Activated CD4-positive, alpha-beta T cell treated with anti-CD3 and anti-CD28 coated beads, Interleukin-2, amount 50 U/mL, for 16 hours (primary cell): ENCODE measurements around the gene SMYD4.
"Not testable (repeated sequence)": the region's sequence is repeated elsewhere in the genome, so short reads cannot be mapped to it uniquely, and the experiment has no call there.

Experiments used
- DNase-seq: peaks from one replicate; pipeline ENCODE4 v3.0.0-alpha.2; 2020

Gene SMYD4

GRCh38 chr17:1753767-1754429 lies 75.8 kb downstream of the SMYD4 start:
- no peak for DNase-seq

DNA sequence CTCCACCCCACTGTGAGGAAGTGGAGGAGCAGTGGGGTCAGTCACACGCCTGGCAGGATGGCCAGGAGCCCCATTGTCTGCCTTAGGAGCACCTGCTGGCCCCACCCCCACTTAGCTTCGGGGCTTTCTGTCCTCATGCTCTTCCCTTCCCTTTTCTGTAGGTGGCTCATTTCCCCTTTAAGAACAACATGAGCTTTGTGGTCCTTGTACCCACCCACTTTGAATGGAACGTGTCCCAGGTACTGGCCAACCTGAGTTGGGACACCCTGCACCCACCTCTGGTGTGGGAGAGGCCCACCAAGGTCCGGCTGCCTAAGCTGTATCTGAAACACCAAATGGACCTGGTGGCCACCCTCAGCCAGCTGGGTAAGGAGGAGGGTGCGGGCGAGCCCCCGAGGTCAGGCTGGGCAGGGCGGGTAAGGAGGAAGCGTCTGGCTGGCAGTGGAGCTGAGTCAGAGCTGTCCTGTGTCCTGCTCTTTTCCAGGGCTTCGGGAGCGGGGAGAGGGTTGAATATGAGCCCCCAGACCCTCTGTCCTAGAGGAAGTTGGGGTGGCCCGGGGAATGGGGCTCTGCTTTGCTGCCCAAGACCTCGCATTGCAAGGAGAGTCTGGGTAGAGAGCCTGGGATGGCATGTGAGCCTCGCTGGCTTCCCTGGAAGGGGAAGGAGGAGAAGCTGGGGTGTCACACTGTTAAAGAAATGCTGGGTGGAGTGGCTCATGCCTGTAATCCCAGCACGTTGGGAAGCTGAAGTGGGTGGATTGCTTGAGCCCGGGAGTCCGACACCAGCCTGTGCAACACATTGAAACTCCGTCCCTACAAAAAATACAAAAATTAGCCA lies 77.1 kb downstream of the SMYD4 start:
- no peak for DNase-seq

DNA sequence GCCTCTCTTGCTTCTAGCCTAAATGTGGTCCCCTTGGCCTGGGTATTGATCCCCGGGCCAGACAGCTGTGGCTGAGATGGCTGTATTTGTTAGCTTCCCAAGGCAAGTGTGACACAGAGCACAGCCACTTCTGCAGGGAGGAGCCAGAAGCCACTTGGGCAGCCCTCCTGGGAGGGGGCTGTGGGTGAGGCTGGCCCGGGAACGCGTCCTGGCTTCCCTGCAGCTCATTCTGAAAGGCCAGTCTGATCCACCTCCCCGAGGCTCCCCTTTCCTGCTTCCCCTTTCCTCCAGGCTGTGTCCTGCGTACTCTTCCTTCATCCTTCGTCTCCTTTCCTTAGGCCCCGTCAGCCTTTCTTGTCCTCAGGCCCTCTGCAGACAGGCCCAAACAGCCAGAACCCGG lies 79.1 kb downstream of the SMYD4 start:
- DNase-seq: no peak

- DNase-seq: no peak
Observed at GRCh38 chr17:1746975-1747543, 82.6 kb downstream of the SMYD4 start.

GRCh38 chr17:1745513-1746020 lies 84.1 kb downstream of the SMYD4 start:
- DNase-seq: no peak

DNA sequence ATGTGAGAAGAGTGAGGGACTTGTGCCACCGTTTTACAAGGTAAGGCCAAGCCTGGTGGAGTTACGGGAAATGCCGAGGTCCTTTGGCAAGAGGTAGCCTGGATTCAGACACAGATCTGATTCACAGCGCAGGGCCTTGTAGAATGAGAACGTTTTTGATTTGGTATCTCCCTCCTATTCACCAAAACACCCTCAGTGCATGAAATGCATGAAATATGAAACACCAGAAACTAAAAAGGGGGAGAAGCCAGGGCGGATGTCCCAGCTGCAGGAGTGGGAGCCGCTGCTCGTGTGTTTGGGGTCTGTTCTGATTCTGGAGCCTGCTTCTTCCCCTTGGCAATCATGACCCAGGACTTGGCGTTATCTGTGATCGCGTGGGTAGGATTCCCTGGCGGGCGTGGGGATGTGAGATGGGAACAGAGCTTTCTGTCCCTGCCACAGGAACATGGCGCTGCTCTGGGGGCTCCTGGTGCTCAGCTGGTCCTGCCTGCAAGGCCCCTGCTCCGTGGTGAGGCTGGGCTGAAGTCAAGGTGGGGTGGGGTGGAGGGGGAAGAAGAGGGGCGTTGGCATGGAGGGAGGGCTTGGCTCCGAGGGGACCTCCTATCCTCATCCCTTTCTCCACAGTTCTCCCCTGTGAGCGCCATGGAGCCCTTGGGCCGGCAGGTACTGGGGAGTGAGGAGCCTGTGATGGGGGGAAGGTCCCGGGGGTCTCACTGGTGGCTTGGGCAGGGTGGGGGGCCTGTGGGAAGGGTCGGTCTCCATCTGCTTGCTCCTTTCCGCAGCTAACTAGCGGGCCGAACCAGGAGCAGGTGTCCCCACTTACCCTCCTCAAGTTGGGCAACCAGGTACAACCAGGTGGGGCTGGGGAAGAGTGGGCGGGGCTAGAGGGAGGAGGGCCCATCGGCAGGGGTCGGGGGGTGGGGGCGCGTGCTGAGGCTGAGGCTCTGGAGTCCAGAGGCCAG lies 84.9 kb downstream of the SMYD4 start:
- no peak for DNase-seq

- no peak for DNase-seq
Observed at GRCh38 chr17:1743088-1743439, 86.6 kb downstream of the SMYD4 start.

DNA sequence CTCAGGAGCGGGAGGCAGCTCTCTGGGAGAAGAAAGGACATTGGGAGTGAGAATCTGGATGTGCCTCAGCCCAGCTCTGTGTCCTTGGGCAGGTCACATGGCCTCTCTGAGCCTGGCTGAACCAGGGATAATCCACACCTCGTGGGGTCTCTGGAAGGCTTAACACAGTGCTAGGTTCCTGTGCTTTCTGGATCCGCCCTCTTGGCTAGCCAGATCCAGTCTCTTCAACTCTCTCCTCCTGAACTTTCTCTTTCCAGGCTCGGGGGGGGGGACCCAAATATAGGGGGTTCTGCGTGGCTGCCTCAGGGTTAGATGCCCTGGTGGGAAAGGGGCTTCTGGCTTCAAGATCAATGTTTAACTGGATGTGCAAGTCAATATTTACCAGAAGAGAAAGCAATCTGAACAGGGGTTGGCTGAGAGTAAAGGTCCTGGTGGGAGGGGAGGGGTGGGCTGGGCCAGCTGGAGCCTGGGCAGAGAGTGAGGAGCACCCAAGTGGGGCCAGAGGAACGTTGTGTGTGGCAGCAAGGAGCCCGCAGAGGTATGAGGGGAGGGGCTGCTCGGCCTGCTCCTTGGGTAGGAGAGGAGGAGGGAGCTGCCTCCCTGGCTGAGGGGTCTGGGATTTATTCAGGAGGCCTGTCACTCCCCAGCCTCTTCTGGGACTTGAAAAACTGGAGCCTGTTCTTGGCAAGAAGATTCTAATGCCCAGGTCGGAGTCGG lies 87.2 kb downstream of the SMYD4 start, which contains the start of gene SERPINF2:
Gene SERPINF2 (plus strand): TSS at position 501 of the 717 bp plus-strand sequence. CDS start 2,125 bp downstream, outside the sequence.
- no peak for DNase-seq

- not testable (repeated sequence) for DNase-seq
Observed at GRCh38 chr17:1741899-1742298, 87.8 kb downstream of the SMYD4 start.

DNA sequence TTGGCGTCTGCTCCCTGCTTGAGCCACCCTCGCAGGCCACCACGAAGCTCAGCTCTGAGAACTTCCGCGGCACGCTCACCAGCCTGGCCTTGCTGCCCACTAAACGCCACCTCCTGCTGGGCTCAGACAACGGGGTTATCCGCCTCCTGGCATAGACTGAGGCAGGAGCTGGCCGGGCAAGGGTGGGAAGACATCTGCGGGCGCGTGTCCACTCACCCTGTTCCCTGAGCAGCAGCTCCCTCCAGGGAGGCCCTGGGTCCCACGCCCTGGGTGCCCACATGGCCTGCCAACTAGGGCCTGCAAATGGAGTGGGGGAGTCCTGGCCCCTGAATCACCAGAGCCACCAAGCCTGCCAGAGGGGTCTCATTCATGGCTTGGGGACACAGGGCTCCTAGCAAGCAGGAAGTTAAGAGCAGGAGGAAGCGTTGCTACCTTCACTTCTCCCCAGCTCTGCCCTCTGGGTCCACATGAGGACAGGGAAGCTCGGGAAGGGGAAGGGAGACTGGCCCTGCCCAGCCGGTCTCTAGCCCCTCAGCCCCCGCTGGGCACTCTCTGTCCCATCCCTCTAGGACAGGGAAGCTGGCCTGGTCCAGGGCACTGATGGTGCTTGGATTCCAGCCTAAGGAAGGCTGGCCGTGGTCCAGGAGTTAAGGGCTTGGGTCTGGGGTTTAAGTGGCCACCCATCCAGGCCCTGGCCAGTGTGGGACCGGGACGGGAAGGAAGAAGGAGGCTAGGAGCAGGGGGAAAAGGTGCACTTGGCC lies 92.0 kb downstream of the SMYD4 start:
- no peak for DNase-seq

DNA sequence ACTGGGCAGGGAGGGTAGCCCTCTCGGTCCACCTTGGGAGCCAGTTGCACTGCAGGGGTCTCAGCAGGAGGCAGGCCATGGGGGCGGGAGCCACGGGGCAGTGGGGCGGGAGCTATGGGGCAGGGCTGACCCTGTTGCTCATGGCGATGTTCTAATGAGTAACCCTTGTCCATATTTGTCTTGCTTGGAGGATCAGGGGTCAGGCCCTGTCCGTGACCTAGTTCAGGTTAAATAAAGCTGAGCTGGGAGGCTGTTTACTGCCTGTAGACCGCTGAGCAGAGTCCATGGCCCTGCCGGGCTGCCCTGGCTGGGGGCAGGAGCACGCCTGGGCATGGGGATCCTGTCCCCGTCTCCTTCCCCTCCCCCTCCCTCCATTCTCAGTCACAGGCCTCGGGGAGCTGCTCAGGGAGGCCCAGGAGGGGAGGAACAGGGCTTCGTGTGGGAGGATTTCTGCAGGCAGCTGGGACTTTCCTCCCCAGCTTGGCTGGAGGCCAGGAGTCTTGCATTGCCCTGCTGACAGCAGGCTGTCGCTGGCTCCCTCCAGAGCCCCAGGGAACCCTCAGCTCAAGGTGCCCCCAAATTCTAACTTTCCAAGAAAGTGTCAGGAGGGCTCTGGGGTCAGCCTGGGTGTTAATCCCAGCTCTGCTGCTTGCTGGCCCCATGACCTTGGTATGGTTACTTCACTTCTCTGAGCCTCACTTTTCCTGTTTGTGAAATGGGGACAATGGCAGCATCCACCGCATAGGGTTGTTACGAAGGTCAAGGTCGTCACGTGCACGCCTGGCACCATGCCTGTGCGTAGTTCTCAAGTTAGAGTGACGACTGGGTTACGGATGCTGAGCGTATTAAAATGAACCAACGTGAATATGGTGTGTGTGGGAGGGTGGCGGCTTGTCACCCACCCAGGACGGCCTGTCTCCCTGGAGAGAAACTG lies 93.1 kb downstream of the SMYD4 start:
- no peak for DNase-seq

DNA sequence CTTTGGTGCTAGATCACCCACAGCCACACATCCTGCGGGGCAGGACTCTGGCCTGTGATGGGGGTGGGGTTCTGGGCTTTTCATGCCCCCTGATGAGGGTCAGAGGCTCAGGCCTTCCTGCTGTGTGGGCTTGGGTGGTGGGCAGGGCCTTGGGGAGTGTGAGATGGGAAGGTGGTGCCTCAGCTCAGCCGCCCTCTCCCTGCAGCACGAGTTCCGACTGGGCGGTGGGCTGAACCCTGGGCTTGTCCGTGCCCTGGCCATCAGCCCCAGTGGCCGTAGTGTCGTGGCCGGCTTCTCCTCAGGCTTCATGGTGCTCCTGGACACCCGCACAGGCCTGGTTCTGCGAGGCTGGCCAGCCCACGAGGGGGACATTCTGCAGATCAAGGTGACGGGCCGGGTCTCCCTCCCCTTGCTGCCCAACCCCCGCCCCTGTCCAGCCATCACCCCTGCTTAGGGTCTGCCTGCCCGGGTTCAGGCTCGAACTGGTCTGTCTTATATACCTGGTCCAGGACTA lies 93.8 kb downstream of the SMYD4 start:
- no peak for DNase-seq

GRCh38 chr17:1735418-1735817 lies 94.3 kb downstream of the SMYD4 start:
- DNase-seq: no peak

GRCh38 chr17:1733759-1734158 lies 95.9 kb downstream of the SMYD4 start:
- DNase-seq: no peak

DNA sequence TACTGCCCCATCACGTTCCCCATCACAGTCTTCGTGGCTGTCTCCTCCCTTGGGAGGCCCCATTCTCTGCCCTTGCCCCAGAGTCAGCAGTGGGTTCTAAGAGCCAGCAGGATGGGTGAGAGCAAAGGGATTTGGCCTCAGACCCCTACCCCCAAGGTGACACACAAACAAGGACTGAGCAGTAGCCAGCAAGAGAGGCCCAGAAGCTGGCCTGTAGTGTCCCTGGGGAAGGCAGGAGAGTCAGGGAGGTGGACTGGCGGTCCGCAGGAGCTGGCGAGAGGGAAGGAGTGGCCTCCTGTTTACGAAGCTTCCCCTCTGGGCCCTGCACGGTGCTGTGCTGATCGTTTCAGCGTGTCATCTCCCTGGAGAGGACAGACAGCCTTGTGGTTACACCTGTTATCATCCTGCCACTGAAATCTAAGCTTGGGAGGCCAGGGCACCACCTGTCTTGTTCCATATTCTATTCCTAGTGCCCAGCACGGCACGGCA lies 96.8 kb downstream of the SMYD4 start:
- DNase-seq: no peak

- no peak for DNase-seq
Observed at GRCh38 chr17:1732241-1732832, 97.4 kb downstream of the SMYD4 start.

DNA sequence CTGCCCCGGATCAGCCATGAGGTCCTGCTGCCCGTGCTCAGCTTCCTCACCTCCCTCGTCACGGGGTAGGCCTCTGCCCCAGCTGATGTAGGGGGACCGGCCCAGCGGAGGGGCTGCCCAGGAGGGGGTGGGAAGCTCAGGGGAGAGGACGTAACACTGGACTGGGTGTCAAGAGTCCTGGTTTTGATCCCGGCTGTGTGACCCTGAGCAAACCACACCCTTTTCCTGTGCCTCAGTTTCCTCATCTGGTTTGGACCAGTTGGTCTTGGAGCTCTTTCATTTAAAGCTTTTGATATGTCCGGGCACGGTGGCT lies 98.6 kb downstream of the SMYD4 start:
- DNase-seq: no peak

- DNase-seq: no peak
Observed at GRCh38 chr17:1730326-1731193, 99.1 kb downstream of the SMYD4 start.
